CD4-positive, alpha-beta T cell treated with Interleukin-2 at 100 ng/mL for 4 hours (primary cell): ENCODE data around the gene LASP1.
"Not testable (repeated sequence)": the region's sequence is repeated elsewhere in the genome, so short reads cannot be mapped to it uniquely, and the experiment has no call there.

ENCODE experiments used
- DNase-seq: peaks from one replicate; pipeline ENCODE4 v3.0.0-alpha.2; 2020; ENCODE audit warnings: low spot score

The LASP1 gene

GRCh38 chr17:38869526-38870258 lies at the start of gene LASP1:
TSS of gene LASP1 (plus strand) at chr17:38870058. CDS start at chr17:38870190, 132 bp downstream.
- DNase-seq: peak; percentile 88

- DNase-seq: peak; percentile 98
Measured at GRCh38 chr17:38824899-38825761, 44.7 kb upstream of the LASP1 start, which contains the start of gene CWC25. TSS of gene CWC25 (minus strand) at chr17:38825321. CDS start at chr17:38825183, 138 bp downstream.

- no peak for DNase-seq
Measured at GRCh38 chr17:38825762-38826247, 44.1 kb upstream of the LASP1 start.

GRCh38 chr17:38844261-38844757 lies 25.5 kb upstream of the LASP1 start:
- no peak for DNase-seq

- no peak for DNase-seq
Measured at GRCh38 chr17:38848557-38848891, 21.3 kb upstream of the LASP1 start.

GRCh38 chr17:38848939-38849605 lies 20.8 kb upstream of the LASP1 start:
- DNase-seq: no peak

- DNase-seq: no peak
Measured at GRCh38 chr17:38850374-38850773, 19.5 kb upstream of the LASP1 start.

- no peak for DNase-seq
Measured at GRCh38 chr17:38851434-38851833, 18.4 kb upstream of the LASP1 start.

GRCh38 chr17:38852771-38853291 lies 17.0 kb upstream of the LASP1 start:
- DNase-seq: peak; percentile 26

- DNase-seq: peak; percentile 94
Measured at GRCh38 chr17:38853292-38854219, 16.3 kb upstream of the LASP1 start, which contains the start of gene RPL23. TSS of gene RPL23 (minus strand) at chr17:38853721. CDS start at chr17:38853710, 11 bp downstream.

- DNase-seq: not testable (repeated sequence)
Measured at GRCh38 chr17:38855101-38855714, 14.7 kb upstream of the LASP1 start.

- no peak for DNase-seq
Measured at GRCh38 chr17:38857271-38857670, 12.6 kb upstream of the LASP1 start.

- DNase-seq: no peak
Measured at GRCh38 chr17:38861399-38861843, 8.4 kb upstream of the LASP1 start.

- DNase-seq: no peak
Measured at GRCh38 chr17:38864636-38865398, 5.0 kb upstream of the LASP1 start.

- peak; percentile 71 for DNase-seq
Measured at GRCh38 chr17:38867179-38867967, 2.5 kb upstream of the LASP1 start.

GRCh38 chr17:38867968-38868816 lies 1.7 kb upstream of the LASP1 start:
- no peak for DNase-seq

- peak; percentile 86 for DNase-seq
Measured at GRCh38 chr17:38868817-38869525, 887 bp upstream of the LASP1 start.
